Measurements from ENCODE around the gene NSF.
"Not testable (repeated sequence)": the region's sequence is repeated elsewhere in the genome, so short reads cannot be mapped to it uniquely, and the experiment has no call there.

NSF gene

GRCh38 chr17:46759141-46759540, 168.7 kb downstream of the NSF start:
- DNase-seq = no peak

- DNase-seq = no peak
Measured at GRCh38 chr17:46763416-46763815, 172.9 kb downstream of the NSF start.

- DNase-seq = no peak
Measured at GRCh38 chr17:46764000-46764708, 173.7 kb downstream of the NSF start.

- no peak for DNase-seq
Measured at GRCh38 chr17:46764709-46765401, 174.4 kb downstream of the NSF start.

- no peak for DNase-seq
Measured at GRCh38 chr17:46765453-46765852, 175.0 kb downstream of the NSF start.

GRCh38 chr17:46766493-46767491, 176.3 kb downstream of the NSF start:
- DNase-seq = no peak

GRCh38 chr17:46768540-46768870, 178.0 kb downstream of the NSF start:
- no peak for DNase-seq

- not testable (repeated sequence) for DNase-seq
Measured at GRCh38 chr17:46768896-46769295, 178.4 kb downstream of the NSF start.

- DNase-seq = no peak
Measured at GRCh38 chr17:46769531-46770438, 179.3 kb downstream of the NSF start.

GRCh38 chr17:46770439-46770817, 180.0 kb downstream of the NSF start:
- no peak for DNase-seq

- DNase-seq = no peak
Measured at GRCh38 chr17:46770818-46771560, 180.5 kb downstream of the NSF start.

GRCh38 chr17:46771561-46772474, 181.3 kb downstream of the NSF start:
- peak; percentile 45 for DNase-seq

GRCh38 chr17:46772475-46773220, 182.2 kb downstream of the NSF start:
- peak; percentile 62 for DNase-seq

GRCh38 chr17:46773221-46773605, 182.7 kb downstream of the NSF start:
- DNase-seq = no peak

GRCh38 chr17:46773676-46774075, 183.2 kb downstream of the NSF start:
- no peak for DNase-seq

- no peak for DNase-seq
Measured at GRCh38 chr17:46774108-46774737, 183.8 kb downstream of the NSF start.

- DNase-seq = no peak
Measured at GRCh38 chr17:46776298-46777005, 186.0 kb downstream of the NSF start.

All from NCI-H1436 (cell line).